Left forelimb (tissue), 1 donor: ENCODE measurements around the gene CNOT2.

Experiments
- DNase-seq: peaks from one replicate; pipeline ENCODE4 v3.0.0-alpha.2; 2018; ENCODE audit warnings: low spot score

CNOT2 gene

GRCh38 chr12:70306676-70307075, 63.4 kb downstream of the CNOT2 start:
- no peak for DNase-seq

- DNase-seq = no peak
These were observed 64.6 kb downstream of the CNOT2 start for GRCh38 chr12:70307868-70308267.

GRCh38 chr12:70309348-70309747, 66.1 kb downstream of the CNOT2 start:
- no peak for DNase-seq

GRCh38 chr12:70314145-70314544, 70.9 kb downstream of the CNOT2 start:
- DNase-seq = no peak

GRCh38 chr12:70317781-70318180, 74.5 kb downstream of the CNOT2 start:
- DNase-seq = no peak

- no peak for DNase-seq
These were observed 76.4 kb downstream of the CNOT2 start for GRCh38 chr12:70319605-70320004.

GRCh38 chr12:70321191-70321590, 78.0 kb downstream of the CNOT2 start:
- DNase-seq = no peak

GRCh38 chr12:70327541-70327940, 84.3 kb downstream of the CNOT2 start:
- no peak for DNase-seq

GRCh38 chr12:70329728-70330127, 86.5 kb downstream of the CNOT2 start:
- DNase-seq = no peak

GRCh38 chr12:70330158-70330557, 86.9 kb downstream of the CNOT2 start:
- DNase-seq = no peak

- DNase-seq = no peak
These were observed 89.0 kb downstream of the CNOT2 start for GRCh38 chr12:70332236-70332635.

GRCh38 chr12:70334742-70335141, 91.5 kb downstream of the CNOT2 start:
- DNase-seq = no peak

GRCh38 chr12:70338531-70338930, 95.3 kb downstream of the CNOT2 start:
- DNase-seq = no peak

- DNase-seq = no peak
These were observed 107.8 kb downstream of the CNOT2 start for GRCh38 chr12:70351076-70351475.

- no peak for DNase-seq
These were observed 110.8 kb downstream of the CNOT2 start for GRCh38 chr12:70353780-70354660.

- no peak for DNase-seq
These were observed 111.6 kb downstream of the CNOT2 start for GRCh38 chr12:70354787-70355186.

GRCh38 chr12:70355972-70356371, 112.7 kb downstream of the CNOT2 start:
- DNase-seq = no peak

- no peak for DNase-seq
These were observed 116.4 kb downstream of the CNOT2 start for GRCh38 chr12:70359458-70360197.

GRCh38 chr12:70360218-70360617, 117.0 kb downstream of the CNOT2 start:
- DNase-seq = no peak

GRCh38 chr12:70364695-70365397, 121.6 kb downstream of the CNOT2 start:
- no peak for DNase-seq

- DNase-seq = no peak
These were observed 122.1 kb downstream of the CNOT2 start for GRCh38 chr12:70365398-70365647.

- DNase-seq = peak; percentile 87
These were observed 122.7 kb downstream of the CNOT2 start, which contains the start of gene KCNMB4 for GRCh38 chr12:70365648-70366518. KCNMB4 (plus strand) TSS chr12:70366290; CDS start chr12:70366735, 445 bp downstream.
